Keratinocyte (primary cell): ENCODE measurements around the gene SSTR3. TPM values are rescaled to one million over a fixed set of nuclear protein-coding genes. Genes with fewer than 3 reads are reported as not detected.

Experiments
- DNase-seq: peaks from one replicate; pipeline ENCODE4 v3.0.0-alpha.2; 2011; ENCODE audit warnings: low read depth, missing footprints, low spot score
- FAIRE-seq: peaks from 2 replicates; lab custom pipeline; 2011; peaks lifted over from hg19 to GRCh38; lab: Jason Lieb, UNC
- H2AFZ ChIP-seq: 2 replicates; pipeline ENCODE4 v1.6.0; 2012; ENCODE audit warnings: low read length, control low read depth, inconsistent platforms; ENCODE audit not compliant: control insufficient read depth
- H3K27ac ChIP-seq: 2 replicates; pipeline ENCODE4 v1.5.1; 2011; ENCODE audit warnings: low read length; ENCODE audit not compliant: control insufficient read depth, insufficient read depth
- H3K27me3 ChIP-seq: 3 replicates; pipeline ENCODE4 v1.6.0; 2011; ENCODE audit warnings: low read length; ENCODE audit not compliant: control insufficient read depth, insufficient read depth; ENCODE audit errors: extremely low read depth
- H3K36me3 ChIP-seq, 2 experiments: 2 replicates in 1 of 2; 3 replicates in 1 of 2; pipeline ENCODE4 v1.5.1; 2011; ENCODE audit warnings: low read length in 2 of 2, mild to moderate bottlenecking in 1 of 2; ENCODE audit not compliant: control insufficient read depth in 2 of 2, insufficient read depth in 2 of 2; ENCODE audit errors: extremely low read depth in 1 of 2
- H3K4me1 ChIP-seq: 3 replicates; pipeline ENCODE4 v1.5.1; 2011; ENCODE audit warnings: low read length; ENCODE audit not compliant: control insufficient read depth, insufficient read depth; ENCODE audit errors: extremely low read depth
- H3K4me2 ChIP-seq: 3 replicates; pipeline ENCODE4 v1.6.0; 2011; ENCODE audit warnings: low read depth, low read length; ENCODE audit not compliant: control insufficient read depth, insufficient read depth; ENCODE audit errors: extremely low read depth
- H3K4me3 ChIP-seq, 3 experiments: fragments of 200-600 bp in 1 of 3; sonication (generic) in 1 of 3; 2 replicates in 2 of 3; 3 replicates in 1 of 3; pipeline ENCODE4 v1.5.1; 2011 to 2016; ENCODE audit warnings: low read length in 3 of 3, mild to moderate bottlenecking in 3 of 3, control low read depth in 2 of 3, inconsistent platforms in 1 of 3, low read depth in 1 of 3, mixed read lengths in 1 of 3, mixed run types in 1 of 3, moderate library complexity in 1 of 3; ENCODE audit not compliant: control insufficient read depth in 2 of 3, insufficient read depth in 2 of 3; ENCODE audit errors: extremely low read depth in 1 of 3
- H3K79me2 ChIP-seq: 2 replicates; pipeline ENCODE4 v1.6.0; 2012; ENCODE audit warnings: low read length; ENCODE audit not compliant: control insufficient read depth, insufficient read depth
- H3K9ac ChIP-seq: 3 replicates; pipeline ENCODE4 v1.6.0; 2011; ENCODE audit warnings: low read length; ENCODE audit not compliant: control insufficient read depth, insufficient read depth; ENCODE audit errors: extremely low read depth
- H3K9me1 ChIP-seq: 3 replicates; pipeline ENCODE4 v1.6.0; 2011; ENCODE audit warnings: low read length; ENCODE audit not compliant: control insufficient read depth, insufficient read depth; ENCODE audit errors: extremely low read depth
- H3K9me3 ChIP-seq: 2 replicates; pipeline ENCODE4 v1.5.1; 2012; ENCODE audit warnings: low read depth, low read length; ENCODE audit not compliant: control insufficient read depth
- H4K20me1 ChIP-seq: 3 replicates; pipeline ENCODE4 v1.6.0; 2011; ENCODE audit warnings: low read length; ENCODE audit not compliant: control insufficient read depth, insufficient read depth; ENCODE audit errors: extremely low read depth
- EZH2 ChIP-seq: IDR thresholded peaks from one replicate; pipeline ENCODE4 v1.6.1; 2012; ENCODE audit warnings: inconsistent platforms, mild to moderate bottlenecking, low read length, moderate library complexity
- dilution Hi-C: fragments of 300-500 bp; cut with MboI; formaldehyde crosslinking; loops from one replicate; pipeline ENCODE4 v1.7.0; 2020; ENCODE audit warnings: low sequenced_read_pairs; ENCODE audit not compliant: extremely low pct_ligation_motif_present
- polyA plus RNA-seq, 5 experiments: library from polyadenylated mRNA; depleted of rRNA in 3 of 5; stranded (reverse) in 3 of 5; stranded (forward) in 1 of 5; unstranded in 1 of 5; fragments of >200 nt; gene quantifications; 1 replicate in 1 of 5; 2 replicates in 3 of 5; 3 replicates in 1 of 5; pipeline versions ENCODE4 v1.2.1 to v1.2.3, GENCODE V29; 2011 to 2012; ENCODE audit warnings: missing spikeins in 2 of 5, low read depth in 1 of 5, low replicate concordance in 1 of 5
- TF ChIP-seq, protein P1 (sequence below), 3 experiments: IDR thresholded peaks in 1 of 3; conservative IDR thresholded peaks in 1 of 3; optimal IDR thresholded peaks in 1 of 3; 2 replicates in 2 of 3; 3 replicates in 1 of 3; pipeline versions ENCODE3 to v1.5.1; 2011; ENCODE audit warnings: low read length in 3 of 3, mild to moderate bottlenecking in 3 of 3, moderate library complexity in 2 of 3, control low read depth in 1 of 3, inconsistent platforms in 1 of 3; ENCODE audit not compliant: insufficient read depth in 2 of 3; ENCODE audit errors: extremely low read depth in 1 of 3

SSTR3 gene
- polyA plus RNA-seq, 1 donor (not counting 4 experiments of a cell fraction or from before 2014, with no cell fraction given): not detected

- Histone ChIP-seq H3K27me3 (no peaks in the 10 kb centered on the region), H4K20me1 (no peaks in the 10 kb centered on the region), H3K9ac (no peak overlapping the region), H3K9me1 (no peaks in the 10 kb centered on the region), H3K4me3 (no peak overlapping the region), H3K79me2 (no peaks in the 10 kb centered on the region), H3K27ac (no peak overlapping the region), H2AFZ (no peak overlapping the region), H3K4me2 (no peak overlapping the region), H3K4me1 (peaks cover 51% of the 10 kb centered on the region), H3K36me3 (no peaks in the 10 kb centered on the region), H3K9me3 (no peaks in the 10 kb centered on the region)
- dilution Hi-C loops: no loop called here
- FAIRE-seq (no peak), DNase-seq (no peak)
- TF ChIP-seq, protein P1, sequence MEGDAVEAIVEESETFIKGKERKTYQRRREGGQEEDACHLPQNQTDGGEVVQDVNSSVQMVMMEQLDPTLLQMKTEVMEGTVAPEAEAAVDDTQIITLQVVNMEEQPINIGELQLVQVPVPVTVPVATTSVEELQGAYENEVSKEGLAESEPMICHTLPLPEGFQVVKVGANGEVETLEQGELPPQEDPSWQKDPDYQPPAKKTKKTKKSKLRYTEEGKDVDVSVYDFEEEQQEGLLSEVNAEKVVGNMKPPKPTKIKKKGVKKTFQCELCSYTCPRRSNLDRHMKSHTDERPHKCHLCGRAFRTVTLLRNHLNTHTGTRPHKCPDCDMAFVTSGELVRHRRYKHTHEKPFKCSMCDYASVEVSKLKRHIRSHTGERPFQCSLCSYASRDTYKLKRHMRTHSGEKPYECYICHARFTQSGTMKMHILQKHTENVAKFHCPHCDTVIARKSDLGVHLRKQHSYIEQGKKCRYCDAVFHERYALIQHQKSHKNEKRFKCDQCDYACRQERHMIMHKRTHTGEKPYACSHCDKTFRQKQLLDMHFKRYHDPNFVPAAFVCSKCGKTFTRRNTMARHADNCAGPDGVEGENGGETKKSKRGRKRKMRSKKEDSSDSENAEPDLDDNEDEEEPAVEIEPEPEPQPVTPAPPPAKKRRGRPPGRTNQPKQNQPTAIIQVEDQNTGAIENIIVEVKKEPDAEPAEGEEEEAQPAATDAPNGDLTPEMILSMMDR (optimal IDR thresholded peaks at IDR 0.05 in 1 of 3, IDR thresholded peaks at IDR 0.05 in 1 of 3, conservative IDR thresholded peaks at IDR 0.05 in 1 of 3; ENCODE audit: extremely low read depth in 1 of 3, insufficient read depth in 2 of 3, low read length in 3 of 3): no peak
- TF ChIP-seq EZH2: no peak
These were observed 19.5 kb downstream of the SSTR3 start for GRCh38 chr22:37192741-37193140.

DNA sequence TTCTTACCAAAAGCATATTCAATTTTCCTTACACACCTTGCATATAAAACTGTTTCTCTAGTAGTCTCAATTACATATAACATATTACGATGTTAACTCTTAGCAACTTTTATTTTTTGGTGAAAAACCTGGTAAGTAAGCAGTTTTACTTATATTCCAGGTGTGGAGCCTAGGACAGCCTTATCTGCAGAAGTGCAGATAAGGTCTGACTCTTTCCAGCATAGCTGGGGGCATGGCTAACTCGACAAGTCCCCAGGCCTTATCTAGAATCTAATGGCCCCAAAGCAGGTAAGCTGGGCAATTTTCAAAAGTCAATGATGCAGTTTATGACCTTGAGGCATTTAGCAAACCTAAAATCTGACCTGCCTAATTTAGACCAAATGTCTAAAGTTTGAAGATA is 20.1 kb downstream of the SSTR3 start:
- Histone ChIP-seq H3K4me3 (no peak overlapping the region), H3K4me1 (peaks cover 51% of the 10 kb centered on the region), H3K9me1 (no peaks in the 10 kb centered on the region), H3K36me3 (no peaks in the 10 kb centered on the region), H3K9ac (no peak overlapping the region), H4K20me1 (no peaks in the 10 kb centered on the region), H3K27me3 (no peaks in the 10 kb centered on the region), H3K79me2 (peaks cover 2% of the 10 kb centered on the region), H2AFZ (no peak overlapping the region), H3K27ac (no peak overlapping the region), H3K4me2 (no peak overlapping the region), H3K9me3 (no peaks in the 10 kb centered on the region)
- DNase-seq: no peak
- TF ChIP-seq, protein P1 (optimal IDR thresholded peaks at IDR 0.05 in 1 of 3, IDR thresholded peaks at IDR 0.05 in 1 of 3, conservative IDR thresholded peaks at IDR 0.05 in 1 of 3; ENCODE audit: extremely low read depth in 1 of 3, insufficient read depth in 2 of 3, low read length in 3 of 3): no peak
- TF ChIP-seq EZH2: no peak
- FAIRE-seq: no peak
- dilution Hi-C loops: no loop called here
